ENCODE measurements around the gene CD46.

CD46 gene

GRCh38 chr1:207740207-207740606 is 11.6 kb upstream of the CD46 start:
- no peak for TF ChIP-seq CTCF (conservative IDR thresholded peaks at IDR 0.05)
- H3K27ac ChIP-seq: no peak overlapping the region

GRCh38 chr1:207742850-207743555 is 8.9 kb upstream of the CD46 start:
- TF ChIP-seq CTCF (conservative IDR thresholded peaks at IDR 0.05): no peak
- no peak overlapping the region for H3K27ac ChIP-seq

GRCh38 chr1:207744000-207744534 is 7.8 kb upstream of the CD46 start:
- TF ChIP-seq CTCF (conservative IDR thresholded peaks at IDR 0.05): no peak
- no peak overlapping the region for H3K27ac ChIP-seq

- TF ChIP-seq CTCF (conservative IDR thresholded peaks at IDR 0.05): no peak
- no peak overlapping the region for H3K27ac ChIP-seq
Measured at GRCh38 chr1:207745285-207745684, 6.6 kb upstream of the CD46 start.

GRCh38 chr1:207745839-207746767 is 5.8 kb upstream of the CD46 start:
- TF ChIP-seq CTCF (conservative IDR thresholded peaks at IDR 0.05): no peak
- no peak overlapping the region for H3K27ac ChIP-seq

GRCh38 chr1:207747627-207748492 is 4.0 kb upstream of the CD46 start:
- peak overlapping the region; percentile 98 for H3K27ac ChIP-seq
- TF ChIP-seq CTCF (conservative IDR thresholded peaks at IDR 0.05): no peak

Measured in VCaP (cell line).